Adrenal gland (tissue), 12 donors: ENCODE measurements around the gene CIZ1. TPM values are rescaled to one million over a fixed set of nuclear protein-coding genes. Genes with fewer than 3 reads are reported as not detected.

Experiments used
- DNase-seq, 7 donors: peaks; one replicate each; pipeline ENCODE4 v3.0.0-alpha.2; 2019 to 2020
- H3K27ac ChIP-seq, 5 donors: fragments of 200-600 bp; sonication (generic) in 4 of 5; 1 replicate in 3 of 5; 2 replicates in 2 of 5; pipeline versions ENCODE4 v1.5.1 to v1.8.0; 2016 to 2020; ENCODE audit warnings: mild to moderate bottlenecking in 1 of 5
- H3K27me3 ChIP-seq: fragments of 200-600 bp; 2 replicates; pipeline ENCODE4 v1.8.0; 2021
- H3K36me3 ChIP-seq, 2 donors: fragments of 200-600 bp; replicated peaks in 1 of 2; 1 replicate in 1 of 2; 2 replicates in 1 of 2; pipeline versions ENCODE4 v1.5.1 to v1.8.0; 2018 to 2022
- H3K4me1 ChIP-seq, 2 donors: fragments of 200-600 bp; replicated peaks in 1 of 2; 1 replicate in 1 of 2; 2 replicates in 1 of 2; pipeline versions ENCODE4 v1.5.1 to v1.8.0; 2018 to 2021
- H3K4me3 ChIP-seq, 4 donors: fragments of 200-600 bp; sonication (generic) in 3 of 4; one replicate each; pipeline ENCODE4 v1.5.1; 2016 to 2018
- H3K9me3 ChIP-seq, 3 donors: fragments of 200-600 bp; sonication (generic) in 1 of 3; replicated peaks in 1 of 3; 1 replicate in 2 of 3; 2 replicates in 1 of 3; pipeline versions ENCODE4 v1.5.1 to v1.8.0; 2016 to 2021
- POLR2A ChIP-seq, 2 donors: fragments of 450-650 bp; IDR thresholded peaks; one replicate each; pipeline ENCODE4 v1.6.1; 2017; ENCODE audit warnings: antibody characterized with exemption in 2 of 2, mild to moderate bottlenecking in 2 of 2, moderate library complexity in 1 of 2
- WGBS, 4 donors: extraction: QIAGEN DNeasy Blood & Tissue Kit in 2 of 4; methylation state at CpG; one replicate each; pipeline versions ENCODE4 v1.1.5 to v1.1.7; 2013 to 2017; 5-methylcytosine and 5-hydroxymethylcytosine counted together
- intact Hi-C, 2 donors: fragments of 100-400 bp; cut with DNase I; formaldehyde crosslinking; loops; one replicate each; pipeline versions ENCODE4 v1.14.1 to v1.15.0; 2022 to 2023
- polyA plus RNA-seq, 3 donors: library from polyadenylated mRNA; stranded (reverse); fragments of 200-250 nt in 2 of 3; fragments of 350-450 nt in 1 of 3; fragmentation: Illumina TruSeq in 1 of 3; extraction: RNeasy Lipid Tissue Mini Kit (QIAGEN cat#74804) in 1 of 3; gene quantifications; one replicate each; pipeline ENCODE4 v1.2.3, GENCODE V29; 2013 to 2014
- total RNA-seq, 9 donors: library from RNA; depleted of rRNA in 4 of 9; stranded (reverse); fragments of >200 nt in 4 of 9; fragments of 120-200 nt in 1 of 9; fragmentation: NEBNext Ultra II Directional in 1 of 9; extraction: Animal tissue kit (Norgen Biotek cat#: 25700) in 1 of 9; gene quantifications; one replicate each; pipeline versions ENCODE4 v1.1.0 to v1.2.4, GENCODE V29; 2013 to 2023
- TF ChIP-seq, protein P1 (sequence below), 6 experiments: fragments of 450-650 bp in 4 of 6; fragments of 200-600 bp in 2 of 6; sonication (generic) in 1 of 6; IDR thresholded peaks; 1 replicate in 5 of 6; 2 replicates in 1 of 6; pipeline versions ENCODE4 v1.5.1 to v1.8.0; 2016 to 2021; ENCODE audit warnings: antibody characterized with exemption in 6 of 6, mild to moderate bottlenecking in 2 of 6, moderate library complexity in 1 of 6
- donor health status: healthy with polysubstance abuse.
- donor health status: Bipolar disorder and iron deficiency.
- donor health status: DM: yes; HTN: yes; CAD: no.
- donor health status: DM: no; HTN: no; CAD: no.
- donor health status: DM: no; HTN: no; CAD: no.
- donor health status: DM: yes; HTN: yes; CAD: no.

CIZ1 gene
- total and polyA plus RNA-seq, 12 donors: 25.3 to 142 (median 80.4) TPM

DNA sequence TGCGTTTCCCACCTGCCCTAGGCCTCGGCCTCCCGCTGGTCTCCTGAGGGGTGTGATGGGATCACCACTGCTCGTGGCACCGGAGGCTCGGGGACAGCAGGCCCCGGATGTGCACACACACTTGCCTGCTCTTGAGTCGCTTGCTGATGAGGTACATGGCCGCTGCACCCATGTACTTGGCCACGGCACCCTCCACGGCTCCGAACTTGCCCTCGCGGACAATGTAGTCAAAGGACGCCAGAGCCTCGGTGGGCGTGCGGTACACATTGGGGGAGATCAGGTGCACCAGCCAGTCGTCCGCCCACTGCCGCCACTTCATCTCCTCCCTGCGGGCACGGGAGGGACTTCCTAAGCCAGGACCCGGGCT is 68.6 kb downstream of the CIZ1 start:
- peak in 2 of 7 donors; percentile 26 to 27 for DNase-seq
- TF ChIP-seq POLR2A (IDR thresholded peaks at IDR 0.05): no peak
- TF ChIP-seq, protein P1, sequence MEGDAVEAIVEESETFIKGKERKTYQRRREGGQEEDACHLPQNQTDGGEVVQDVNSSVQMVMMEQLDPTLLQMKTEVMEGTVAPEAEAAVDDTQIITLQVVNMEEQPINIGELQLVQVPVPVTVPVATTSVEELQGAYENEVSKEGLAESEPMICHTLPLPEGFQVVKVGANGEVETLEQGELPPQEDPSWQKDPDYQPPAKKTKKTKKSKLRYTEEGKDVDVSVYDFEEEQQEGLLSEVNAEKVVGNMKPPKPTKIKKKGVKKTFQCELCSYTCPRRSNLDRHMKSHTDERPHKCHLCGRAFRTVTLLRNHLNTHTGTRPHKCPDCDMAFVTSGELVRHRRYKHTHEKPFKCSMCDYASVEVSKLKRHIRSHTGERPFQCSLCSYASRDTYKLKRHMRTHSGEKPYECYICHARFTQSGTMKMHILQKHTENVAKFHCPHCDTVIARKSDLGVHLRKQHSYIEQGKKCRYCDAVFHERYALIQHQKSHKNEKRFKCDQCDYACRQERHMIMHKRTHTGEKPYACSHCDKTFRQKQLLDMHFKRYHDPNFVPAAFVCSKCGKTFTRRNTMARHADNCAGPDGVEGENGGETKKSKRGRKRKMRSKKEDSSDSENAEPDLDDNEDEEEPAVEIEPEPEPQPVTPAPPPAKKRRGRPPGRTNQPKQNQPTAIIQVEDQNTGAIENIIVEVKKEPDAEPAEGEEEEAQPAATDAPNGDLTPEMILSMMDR (IDR thresholded peaks at IDR 0.05): no peak
- H3K9me3 ChIP-seq: no peaks in the 10 kb centered on the region
- H3K4me3 ChIP-seq: no peak overlapping the region
- intact Hi-C loops: loop anchor here in 1 of 2 donors (5.0 kb wide), 1 partner anchor 180 kb away; no protein-coding TSS in a partner anchor
- 90 to 98% (median 92%) methylated on average over 16 to 24 of the region's 24 CpGs; no CpG with 5 or more reads in 1 of the 4 donors for WGBS, 4 donors
- peaks cover 0 to 50% of the 10 kb centered on the region in 2 donors for H3K36me3 ChIP-seq
- no peak overlapping the region for H3K27ac ChIP-seq
- no peaks in the 10 kb centered on the region for H3K27me3 ChIP-seq
- peaks cover 18 to 22% of the 10 kb centered on the region in 2 donors for H3K4me1 ChIP-seq

DNA sequence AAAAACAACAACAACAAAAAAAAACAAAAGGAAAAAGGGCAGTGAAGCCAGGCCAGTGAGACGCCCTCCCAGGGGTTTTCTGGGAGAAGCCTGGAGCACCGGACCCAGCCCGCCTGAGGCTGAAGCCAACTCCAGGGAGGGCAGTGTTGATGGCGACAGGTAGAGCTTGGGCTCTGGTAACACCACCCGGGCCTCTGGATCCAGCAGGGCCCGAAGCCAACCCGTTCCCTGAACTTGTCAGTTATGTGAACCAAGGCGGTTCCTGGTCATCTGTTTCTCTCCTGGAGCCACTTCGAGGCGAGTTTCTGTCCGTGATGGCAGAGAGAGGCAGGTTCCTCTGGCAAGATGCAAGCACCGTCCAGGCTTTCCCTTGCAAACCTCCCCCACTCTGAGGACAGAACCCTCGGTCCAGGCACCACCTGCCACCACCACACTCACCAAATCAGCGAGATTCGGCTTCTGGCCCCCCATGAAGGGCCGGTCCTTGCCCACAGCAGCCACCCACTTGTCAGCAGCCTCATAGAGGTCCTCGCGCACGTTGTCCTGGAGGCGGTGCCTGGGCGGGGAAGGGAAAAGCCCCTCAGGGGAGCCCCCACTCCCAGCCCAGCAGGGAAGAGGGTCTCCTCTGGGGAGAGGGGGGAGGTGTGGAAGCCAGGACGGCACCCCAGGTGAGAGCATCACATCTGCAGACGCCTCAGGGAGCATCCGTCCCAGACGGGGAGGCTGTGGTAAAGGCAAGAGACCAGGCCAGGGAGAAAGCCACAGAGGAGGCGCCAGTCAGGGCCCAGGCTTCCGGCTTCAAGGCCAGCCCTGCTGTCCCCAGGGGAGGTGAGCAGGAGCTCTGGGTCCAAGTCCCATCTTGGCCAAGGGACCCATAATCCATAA is 69.2 kb downstream of the CIZ1 start:
- TF ChIP-seq POLR2A (IDR thresholded peaks at IDR 0.05): no peak
- TF ChIP-seq, protein P1 (IDR thresholded peaks at IDR 0.05): no peak
- 85 to 88% (median 87%) methylated on average over 18 to 27 of the region's 27 CpGs for WGBS, 4 donors
- Histone ChIP-seq H3K27ac (no peak overlapping the region), H3K4me3 (no peak overlapping the region), H3K9me3 (no peaks in the 10 kb centered on the region), H3K36me3 (peaks cover 0 to 50% of the 10 kb centered on the region in 2 donors), H3K27me3 (no peaks in the 10 kb centered on the region), H3K4me1 (peaks cover 18 to 22% of the 10 kb centered on the region in 2 donors)
- intact Hi-C loops: loop anchor here in 1 of 2 donors (5.0 kb wide), 1 partner anchor 180 kb away; no protein-coding TSS in a partner anchor
- peak in 3 of 7 donors; percentile 6 to 27 (median 24) for DNase-seq

DNA sequence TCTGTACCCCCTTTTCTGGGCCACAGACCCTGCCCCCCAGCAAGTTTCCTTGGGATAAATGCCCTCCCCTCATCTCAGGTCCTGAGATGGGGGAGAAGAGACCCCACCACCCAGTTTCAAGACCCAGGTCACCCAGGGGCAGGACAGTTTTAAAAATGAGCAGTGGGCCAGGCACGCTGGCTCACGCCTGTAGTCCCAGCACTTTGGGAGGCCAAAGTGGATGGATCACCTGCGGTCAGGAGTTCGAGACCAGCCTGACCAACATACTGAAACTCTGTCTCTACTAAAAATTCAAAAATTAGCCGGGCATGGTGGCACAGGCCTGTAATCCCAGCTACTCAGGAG is 69.9 kb downstream of the CIZ1 start:
- peaks cover 0 to 50% of the 10 kb centered on the region in 2 donors for H3K36me3 ChIP-seq
- H3K9me3 ChIP-seq: no peaks in the 10 kb centered on the region
- no peak overlapping the region for H3K27ac ChIP-seq
- WGBS, 4 donors: 85 to 97% (median 92%) methylated on average over 3 to 5 of the region's 5 CpGs
- peaks cover 11 to 17% of the 10 kb centered on the region in 2 donors for H3K4me1 ChIP-seq
- intact Hi-C loops: loop anchor here in 1 of 2 donors (5.0 kb wide), 1 partner anchor 179 kb away; no protein-coding TSS in a partner anchor
- H3K27me3 ChIP-seq: no peaks in the 10 kb centered on the region
- peak in 1 of 7 donors; percentile 4 for DNase-seq
- no peak for TF ChIP-seq POLR2A (IDR thresholded peaks at IDR 0.05)
- TF ChIP-seq, protein P1 (IDR thresholded peaks at IDR 0.05): no peak
- H3K4me3 ChIP-seq: no peak overlapping the region

DNA sequence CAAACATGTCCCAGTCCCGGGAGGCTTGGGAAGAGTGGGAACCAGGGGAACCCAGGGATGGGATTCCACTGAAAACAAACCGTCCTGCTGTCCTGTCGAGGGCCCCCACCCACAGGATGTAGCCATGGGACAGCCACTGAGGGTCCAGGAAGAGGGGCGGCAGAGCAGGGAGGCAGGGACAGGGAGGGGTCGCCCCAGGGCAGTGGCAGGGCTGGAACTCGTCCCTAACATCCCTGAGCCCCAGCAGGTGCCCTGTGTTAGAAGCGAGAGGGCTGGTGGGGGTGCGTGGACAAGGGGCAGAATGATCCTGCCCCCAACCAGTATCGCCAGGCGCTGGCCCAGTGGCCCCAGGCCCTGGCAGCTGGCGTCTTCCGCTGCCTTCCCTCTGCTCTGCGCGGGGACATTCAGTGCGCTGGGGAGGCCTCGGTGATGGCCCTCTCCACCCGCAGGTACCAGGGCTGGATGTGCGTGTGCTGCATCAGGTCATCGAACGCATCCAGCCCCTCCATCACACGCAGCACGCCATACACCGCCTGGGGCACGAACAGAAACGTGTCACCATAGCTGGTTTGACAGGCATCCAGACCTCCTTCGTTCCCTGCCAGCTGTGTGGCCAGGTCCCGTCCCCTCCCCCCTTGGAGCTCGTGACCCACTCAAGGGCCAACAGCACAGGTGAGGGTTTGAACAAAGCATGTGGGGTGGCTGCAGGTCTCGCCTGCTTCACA is 70.5 kb downstream of the CIZ1 start:
- intact Hi-C loops: loop anchor here in 1 of 2 donors (5.0 kb wide), 1 partner anchor 179 kb away; no protein-coding TSS in a partner anchor
- TF ChIP-seq POLR2A (IDR thresholded peaks at IDR 0.05): no peak
- TF ChIP-seq, protein P1 (IDR thresholded peaks at IDR 0.05): no peak
- no peaks in the 10 kb centered on the region for H3K27me3 ChIP-seq
- H3K9me3 ChIP-seq: no peaks in the 10 kb centered on the region
- DNase-seq: peak in 1 of 7 donors; percentile 19
- peaks cover 5 to 11% of the 10 kb centered on the region in 2 donors for H3K4me1 ChIP-seq
- no peak overlapping the region for H3K4me3 ChIP-seq
- no peak overlapping the region for H3K27ac ChIP-seq
- 82 to 90% (median 85%) methylated on average over 18 to 29 of the region's 29 CpGs for WGBS, 4 donors
- peaks cover 0 to 50% of the 10 kb centered on the region in 2 donors for H3K36me3 ChIP-seq
